ENCODE measurements around the gene MLEC. TPM values are rescaled to one million over a fixed set of nuclear protein-coding genes. Genes with fewer than 3 reads are reported as not detected.

The MLEC gene
- total RNA-seq, 4 donors from 2014 or later = 37.8 to 55.5 (median 46.3) TPM

GRCh38 chr12:120654656-120655055, 32.3 kb upstream of the MLEC start:
- Histone ChIP-seq H3K27ac (replicated peaks in 1 of 4) (peak overlapping the region; percentile 68 to 77 (median 76)), H3K9me3 (no peaks in the 10 kb centered on the region), H3K27me3 (peaks cover 0 to 7% (median under 1%) of the 10 kb centered on the region in 4 donors), H3K4me3 (no peak overlapping the region), H3K4me1 (peaks cover 36 to 43% (median 39%) of the 10 kb centered on the region in 4 donors), H3K36me3 (no peaks in the 10 kb centered on the region)
- intact Hi-C loops (cut with DNase I) = loop anchor here (5.0 kb wide), 1 partner anchor 33 kb away; the partner anchor contains the start of gene MLEC
- TF ChIP-seq POLR2A (IDR thresholded peaks at IDR 0.05; ENCODE audit: low read depth) = no peak
- TF ChIP-seq, protein P1, sequence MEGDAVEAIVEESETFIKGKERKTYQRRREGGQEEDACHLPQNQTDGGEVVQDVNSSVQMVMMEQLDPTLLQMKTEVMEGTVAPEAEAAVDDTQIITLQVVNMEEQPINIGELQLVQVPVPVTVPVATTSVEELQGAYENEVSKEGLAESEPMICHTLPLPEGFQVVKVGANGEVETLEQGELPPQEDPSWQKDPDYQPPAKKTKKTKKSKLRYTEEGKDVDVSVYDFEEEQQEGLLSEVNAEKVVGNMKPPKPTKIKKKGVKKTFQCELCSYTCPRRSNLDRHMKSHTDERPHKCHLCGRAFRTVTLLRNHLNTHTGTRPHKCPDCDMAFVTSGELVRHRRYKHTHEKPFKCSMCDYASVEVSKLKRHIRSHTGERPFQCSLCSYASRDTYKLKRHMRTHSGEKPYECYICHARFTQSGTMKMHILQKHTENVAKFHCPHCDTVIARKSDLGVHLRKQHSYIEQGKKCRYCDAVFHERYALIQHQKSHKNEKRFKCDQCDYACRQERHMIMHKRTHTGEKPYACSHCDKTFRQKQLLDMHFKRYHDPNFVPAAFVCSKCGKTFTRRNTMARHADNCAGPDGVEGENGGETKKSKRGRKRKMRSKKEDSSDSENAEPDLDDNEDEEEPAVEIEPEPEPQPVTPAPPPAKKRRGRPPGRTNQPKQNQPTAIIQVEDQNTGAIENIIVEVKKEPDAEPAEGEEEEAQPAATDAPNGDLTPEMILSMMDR (IDR thresholded peaks at IDR 0.05) = no peak
- TF ChIP-seq POLR2AphosphoS5 (IDR thresholded peaks at IDR 0.05) = peak; percentile 52 to 66
- TF ChIP-seq EP300 (IDR thresholded peaks at IDR 0.05) = no peak
- no peak for DNase-seq (ENCODE audit: extremely low spot score)
- WGBS = 50% methylated on average over 10 of the region's 10 CpGs

GRCh38 chr12:120656008-120656407, 30.9 kb upstream of the MLEC start:
- Histone ChIP-seq H3K4me1 (peaks cover 26 to 32% (median 29%) of the 10 kb centered on the region in 4 donors), H3K36me3 (peaks cover 0 to 10% (median 4%) of the 10 kb centered on the region in 4 donors), H3K27me3 (peaks cover 0 to 7% (median 0%) of the 10 kb centered on the region in 4 donors), H3K27ac (replicated peaks in 1 of 4) (no peak overlapping the region), H3K4me3 (no peak overlapping the region), H3K9me3 (no peaks in the 10 kb centered on the region)
- DNase-seq (ENCODE audit: extremely low spot score) = no peak
- TF ChIP-seq POLR2A (IDR thresholded peaks at IDR 0.05; ENCODE audit: low read depth) = no peak
- TF ChIP-seq, protein P1 (IDR thresholded peaks at IDR 0.05) = no peak
- no peak for TF ChIP-seq POLR2AphosphoS5 (IDR thresholded peaks at IDR 0.05)
- TF ChIP-seq EP300 (IDR thresholded peaks at IDR 0.05) = no peak
- 98% methylated on average over 7 of the region's 14 CpGs for WGBS
- intact Hi-C loops (cut with DNase I) = no loop called here

DNA sequence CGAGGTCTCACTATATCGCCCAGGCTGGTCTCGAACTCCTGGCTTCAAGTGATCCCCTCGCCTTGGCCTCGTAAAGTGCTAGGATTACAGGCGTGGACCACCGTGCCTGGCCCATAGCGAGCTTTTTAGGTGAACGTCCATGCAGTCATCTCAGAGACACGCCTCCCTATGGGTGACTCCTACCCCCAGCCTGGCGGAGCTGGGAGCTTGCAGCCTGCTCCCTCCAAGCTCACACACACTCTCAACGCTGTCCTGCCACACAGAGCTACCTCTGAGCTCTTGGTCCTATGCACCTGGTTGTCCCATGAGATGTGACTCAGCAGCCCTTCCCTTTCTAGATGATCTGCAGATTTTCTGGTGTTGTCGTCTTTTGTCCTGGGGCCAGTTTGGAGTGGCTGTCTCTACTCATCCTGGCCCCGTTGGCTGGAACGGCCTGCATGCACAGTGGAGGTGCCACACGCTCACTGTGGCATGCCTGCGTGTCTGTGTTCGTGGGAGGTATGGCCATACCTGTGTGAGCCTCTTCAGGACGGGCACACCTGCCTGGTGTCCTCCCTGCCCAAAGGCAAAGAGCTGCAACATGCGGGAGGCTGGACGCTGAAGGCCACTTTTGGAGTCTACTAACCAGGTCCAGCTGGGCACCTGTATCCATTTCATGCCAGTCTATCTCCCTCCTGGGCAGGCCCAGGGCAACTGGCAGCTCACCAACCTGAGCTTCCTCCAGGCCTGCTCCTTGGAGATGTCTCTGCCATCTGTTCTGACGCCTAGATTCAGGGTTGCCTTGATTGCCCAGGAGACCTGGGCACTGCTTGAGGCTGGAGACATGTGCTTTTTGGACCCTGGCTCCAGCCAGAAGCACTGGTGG, 28.4 kb upstream of the MLEC start:
- intact Hi-C loops (cut with DNase I) = no loop called here
- H3K9me3 ChIP-seq = no peaks in the 10 kb centered on the region
- TF ChIP-seq POLR2AphosphoS5 (IDR thresholded peaks at IDR 0.05) (no peak), POLR2A (IDR thresholded peaks at IDR 0.05; ENCODE audit: low read depth) (no peak), EP300 (IDR thresholded peaks at IDR 0.05) (no peak)
- TF ChIP-seq, protein P1 (IDR thresholded peaks at IDR 0.05) = no peak
- H3K4me1 ChIP-seq = peaks cover 18 to 20% (median 20%) of the 10 kb centered on the region in 4 donors
- H3K27ac ChIP-seq (replicated peaks in 1 of 4) = no peak overlapping the region
- no peak overlapping the region for H3K4me3 ChIP-seq
- 89% methylated on average over 17 of the region's 22 CpGs for WGBS
- H3K36me3 ChIP-seq = peaks cover 0 to 28% (median 7%) of the 10 kb centered on the region in 4 donors
- no peaks in the 10 kb centered on the region for H3K27me3 ChIP-seq
- DNase-seq (ENCODE audit: extremely low spot score) = no peak

DNA sequence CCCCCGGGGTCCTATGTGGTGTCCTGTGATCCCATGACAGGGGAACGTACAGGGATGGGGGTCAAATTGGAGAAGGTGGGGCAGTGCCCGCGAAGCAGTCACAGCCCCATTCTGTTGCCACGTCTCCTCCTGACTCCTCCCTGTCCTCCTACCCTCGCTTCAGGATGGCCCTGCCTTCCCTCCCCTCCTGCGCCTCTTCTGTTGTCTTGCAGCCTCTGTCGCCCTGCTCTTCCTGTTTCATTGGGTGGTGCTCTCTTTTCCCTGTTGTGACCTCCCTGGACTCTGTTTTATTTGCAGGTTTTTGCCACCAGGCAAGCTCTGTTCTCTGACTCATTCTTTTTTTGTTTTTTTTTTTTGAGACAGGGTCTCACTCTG, 27.8 kb upstream of the MLEC start:
- Histone ChIP-seq H3K27ac (replicated peaks in 1 of 4) (no peak overlapping the region), H3K9me3 (no peaks in the 10 kb centered on the region), H3K4me3 (no peak overlapping the region), H3K36me3 (peaks cover 0 to 34% (median 7%) of the 10 kb centered on the region in 4 donors), H3K4me1 (peaks cover 12 to 14% (median 13%) of the 10 kb centered on the region in 4 donors), H3K27me3 (no peaks in the 10 kb centered on the region)
- DNase-seq (ENCODE audit: extremely low spot score) = no peak
- 57% methylated on average over 6 of the region's 8 CpGs for WGBS
- TF ChIP-seq POLR2AphosphoS5 (IDR thresholded peaks at IDR 0.05) = no peak
- no peak for TF ChIP-seq EP300 (IDR thresholded peaks at IDR 0.05)
- no peak for TF ChIP-seq POLR2A (IDR thresholded peaks at IDR 0.05; ENCODE audit: low read depth)
- TF ChIP-seq, protein P1 (IDR thresholded peaks at IDR 0.05) = no peak
- intact Hi-C loops (cut with DNase I) = no loop called here

Data from esophagus muscularis mucosa (tissue), 4 donors.